Osteocyte (in vitro differentiated cells): Measurements from ENCODE around the gene NGRN. TPM values are rescaled to one million over a fixed set of nuclear protein-coding genes. Genes with fewer than 3 reads are reported as not detected.
A peak's percentile ranks its signal among the peaks of the same experiment; 100 is the strongest.

ENCODE experiments used
- DNase-seq: peaks from one replicate; pipeline ENCODE4 v3.0.0; 2021; ENCODE audit warnings: mixed read lengths; ENCODE audit not compliant: unreplicated experiment; ENCODE audit errors: extremely low spot score
- H3K27ac Mint-ChIP-seq: one replicate; pipeline ENCODE4 v1.8.0; 2021; ENCODE audit warnings: mild to moderate bottlenecking, mixed read lengths; ENCODE audit not compliant: unreplicated experiment
- H3K27me3 Mint-ChIP-seq: one replicate; pipeline ENCODE4 v1.8.0; 2021; ENCODE audit warnings: mixed read lengths; ENCODE audit not compliant: unreplicated experiment
- H3K36me3 Mint-ChIP-seq: one replicate; pipeline ENCODE4 v1.8.0; 2021; ENCODE audit warnings: mixed read lengths; ENCODE audit not compliant: unreplicated experiment
- H3K4me1 Mint-ChIP-seq: one replicate; pipeline ENCODE4 v1.8.0; 2021; ENCODE audit warnings: mixed read lengths; ENCODE audit not compliant: unreplicated experiment
- H3K4me3 Mint-ChIP-seq: one replicate; pipeline ENCODE4 v1.8.0; 2021; ENCODE audit warnings: mild to moderate bottlenecking, moderate library complexity, mixed read lengths; ENCODE audit not compliant: unreplicated experiment
- H3K9me3 Mint-ChIP-seq: one replicate; pipeline ENCODE4 v1.8.0; 2021; ENCODE audit warnings: mixed read lengths; ENCODE audit not compliant: unreplicated experiment
- CTCF ChIP-seq: fragments of 200-600 bp; sonication (generic); IDR thresholded peaks from 2 replicates; pipeline ENCODE4 v1.5.0; 2021; ENCODE audit warnings: antibody characterized with exemption, mild to moderate bottlenecking, moderate library complexity
- total RNA-seq: library from RNA; stranded (reverse); gene quantifications from 2 replicates; pipeline ENCODE4 v1.2.1, GENCODE V29; 2021

NGRN gene
- total RNA-seq, 1 donor from 2014 or later, result 92.3 TPM

DNA sequence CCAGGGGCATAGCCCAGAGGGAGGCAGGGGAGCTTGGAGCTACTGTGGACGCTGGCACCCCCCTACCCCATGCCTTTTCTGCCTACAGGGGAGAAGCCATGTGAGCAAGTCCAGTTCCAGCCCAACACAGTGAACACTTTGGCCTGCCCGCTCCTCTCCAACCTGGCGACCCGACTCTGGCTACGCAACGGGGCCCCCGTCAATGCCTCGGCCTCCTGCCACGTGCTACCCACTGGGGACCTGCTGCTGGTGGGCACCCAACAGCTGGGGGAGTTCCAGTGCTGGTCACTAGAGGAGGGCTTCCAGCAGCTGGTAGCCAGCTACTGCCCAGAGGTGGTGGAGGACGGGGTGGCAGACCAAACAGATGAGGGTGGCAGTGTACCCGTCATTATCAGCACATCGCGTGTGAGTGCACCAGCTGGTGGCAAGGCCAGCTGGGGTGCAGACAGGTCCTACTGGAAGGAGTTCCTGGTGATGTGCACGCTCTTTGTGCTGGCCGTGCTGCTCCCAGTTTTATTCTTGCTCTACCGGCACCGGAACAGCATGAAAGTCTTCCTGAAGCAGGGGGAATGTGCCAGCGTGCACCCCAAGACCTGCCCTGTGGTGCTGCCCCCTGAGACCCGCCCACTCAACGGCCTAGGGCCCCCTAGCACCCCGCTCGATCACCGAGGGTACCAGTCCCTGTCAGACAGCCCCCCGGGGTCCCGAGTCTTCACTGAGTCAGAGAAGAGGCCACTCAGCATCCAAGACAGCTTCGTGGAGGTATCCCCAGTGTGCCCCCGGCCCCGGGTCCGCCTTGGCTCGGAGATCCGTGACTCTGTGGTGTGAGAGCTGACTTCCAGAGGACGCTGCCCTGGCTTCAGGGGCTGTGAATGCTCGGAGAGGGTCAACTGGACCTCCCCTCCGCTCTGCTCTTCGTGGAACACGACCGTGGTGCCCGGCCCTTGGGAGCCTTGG, 37.4 kb upstream of the NGRN start:
- no peak overlapping the region for H3K4me3 Mint-ChIP-seq
- no peaks in the 10 kb centered on the region for H3K9me3 Mint-ChIP-seq

DNA sequence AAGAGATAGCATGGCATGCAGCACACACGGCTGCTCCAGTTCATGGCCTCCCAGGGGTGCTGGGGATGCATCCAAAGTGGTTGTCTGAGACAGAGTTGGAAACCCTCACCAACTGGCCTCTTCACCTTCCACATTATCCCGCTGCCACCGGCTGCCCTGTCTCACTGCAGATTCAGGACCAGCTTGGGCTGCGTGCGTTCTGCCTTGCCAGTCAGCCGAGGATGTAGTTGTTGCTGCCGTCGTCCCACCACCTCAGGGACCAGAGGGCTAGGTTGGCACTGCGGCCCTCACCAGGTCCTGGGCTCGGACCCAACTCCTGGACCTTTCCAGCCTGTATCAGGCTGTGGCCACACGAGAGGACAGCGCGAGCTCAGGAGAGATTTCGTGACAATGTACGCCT, 36.5 kb upstream of the NGRN start:
- TF ChIP-seq CTCF, result no peak
- DNase-seq, result no peak
- no peak overlapping the region for H3K4me3 Mint-ChIP-seq
- H3K27ac Mint-ChIP-seq, result no peak overlapping the region
- peaks cover 7% of the 10 kb centered on the region for H3K4me1 Mint-ChIP-seq
- no peaks in the 10 kb centered on the region for H3K9me3 Mint-ChIP-seq
- H3K27me3 Mint-ChIP-seq, result no peaks in the 10 kb centered on the region
- peaks cover 23% of the 10 kb centered on the region for H3K36me3 Mint-ChIP-seq

More for the DNA sequence above, 37.4 kb upstream of the NGRN start:
- Mint-ChIP-seq H3K36me3 (peaks cover 27% of the 10 kb centered on the region), H3K4me1 (peaks cover 6% of the 10 kb centered on the region), H3K27ac (no peak overlapping the region), H3K27me3 (no peaks in the 10 kb centered on the region)
- no peak for TF ChIP-seq CTCF
- DNase-seq, result no peak

- peaks cover 16% of the 10 kb centered on the region for H3K4me1 Mint-ChIP-seq
- no peak for DNase-seq
- peaks cover 23% of the 10 kb centered on the region for H3K36me3 Mint-ChIP-seq
- H3K27me3 Mint-ChIP-seq, result no peaks in the 10 kb centered on the region
- H3K9me3 Mint-ChIP-seq, result no peaks in the 10 kb centered on the region
- no peak overlapping the region for H3K4me3 Mint-ChIP-seq
- peak overlapping the region; percentile 27 for H3K27ac Mint-ChIP-seq
- TF ChIP-seq CTCF, result no peak
These were observed 35.4 kb upstream of the NGRN start for GRCh38 chr15:90230071-90230494.

DNA sequence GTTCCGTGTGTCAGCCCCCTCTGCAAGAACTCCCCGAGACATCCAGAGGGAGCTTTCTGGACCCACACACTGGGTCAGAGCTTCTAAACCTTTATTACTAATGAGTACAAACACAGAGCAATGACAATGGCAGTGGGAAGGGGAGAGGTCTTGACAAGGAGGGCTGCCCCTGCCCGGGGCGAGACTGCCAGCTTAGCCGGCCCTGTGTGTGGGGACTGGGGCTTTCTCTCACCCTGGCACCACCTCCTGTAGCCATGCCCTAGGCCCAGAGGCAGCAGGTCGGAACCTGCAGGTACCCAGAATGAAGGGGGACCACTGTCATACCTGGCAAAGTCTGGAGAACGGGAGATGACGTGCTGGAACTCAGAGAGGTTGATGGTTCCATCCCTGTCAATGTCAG, 34.9 kb upstream of the NGRN start:
- no peak for TF ChIP-seq CTCF
- Mint-ChIP-seq H3K4me1 (peaks cover 17% of the 10 kb centered on the region), H3K36me3 (peaks cover 23% of the 10 kb centered on the region), H3K9me3 (no peaks in the 10 kb centered on the region), H3K27ac (no peak overlapping the region), H3K27me3 (no peaks in the 10 kb centered on the region), H3K4me3 (no peak overlapping the region)
- no peak for DNase-seq
